Caco-2 (cell line): ENCODE data around the gene VTI1A. TPM values are rescaled to one million over a fixed set of nuclear protein-coding genes. Genes with fewer than 3 reads are reported as not detected.

ENCODE experiments used
- BruUV-seq: library from RNA; stranded (reverse); fragments of 400-500 nt; replicated peaks from 2 replicates; lab custom pipeline; 2021; lab: Mats Ljungman, UMichigan
- CTCF ChIA-PET: fragments of 300-600 bp; sonication (Branson Sonifier 250); formaldehyde crosslinking; loops from one replicate; lab custom pipeline; 2022; ENCODE audit warnings: antibody characterized with exemption; lab: Charles Lee
- POLR2A ChIA-PET: fragments of 300-600 bp; sonication (Branson Sonifier 250); formaldehyde crosslinking; loops from one replicate; lab custom pipeline; 2022; ENCODE audit warnings: antibody characterized with exemption; lab: Charles Lee
- DNase-seq, 2 experiments: peaks; one replicate each; pipeline versions ENCODE4 v3.0.0 to v3.0.0-alpha.2; 2020 to 2022
- H3K27me3 ChIP-seq: replicated peaks from 2 replicates; pipeline ENCODE4 v1.6.0; 2011; ENCODE audit warnings: low read length; ENCODE audit not compliant: control insufficient read depth, insufficient read depth
- H3K36me3 ChIP-seq: 2 replicates; pipeline ENCODE4 v1.5.1; 2011; ENCODE audit warnings: low read length; ENCODE audit not compliant: control insufficient read depth, insufficient read depth
- H3K4me1 ChIP-seq: fragments of 250-450 bp; sonication (Bioruptor Pico); 2 replicates; pipeline ENCODE4 v1.5.1; 2020; ENCODE audit warnings: mild to moderate bottlenecking
- H3K4me3 ChIP-seq: 2 replicates; pipeline ENCODE4 v1.5.1; 2011; ENCODE audit warnings: low read depth, mild to moderate bottlenecking, control low read depth, low read length
- H3K9me3 ChIP-seq: fragments of 250-450 bp; sonication (Bioruptor Pico); 2 replicates; pipeline ENCODE4 v1.5.1; 2020; ENCODE audit warnings: mild to moderate bottlenecking, moderate library complexity
- H3K27ac Mint-ChIP-seq: one replicate; pipeline ENCODE4 v1.8.0; 2022; ENCODE audit warnings: mixed read lengths; ENCODE audit not compliant: unreplicated experiment
- H3K27me3 Mint-ChIP-seq: one replicate; pipeline ENCODE4 v1.8.0; 2022; ENCODE audit warnings: mixed read lengths; ENCODE audit not compliant: insufficient read depth, unreplicated experiment
- H3K36me3 Mint-ChIP-seq: one replicate; pipeline ENCODE4 v1.8.0; 2022; ENCODE audit warnings: mild to moderate bottlenecking, mixed read lengths; ENCODE audit not compliant: insufficient read depth, unreplicated experiment
- H3K4me1 Mint-ChIP-seq: one replicate; pipeline ENCODE4 v1.8.0; 2022; ENCODE audit warnings: low read depth, mixed read lengths; ENCODE audit not compliant: unreplicated experiment
- H3K4me3 Mint-ChIP-seq: one replicate; pipeline ENCODE4 v1.8.0; 2022; ENCODE audit warnings: mild to moderate bottlenecking, moderate library complexity, mixed read lengths; ENCODE audit not compliant: unreplicated experiment
- H3K9me3 Mint-ChIP-seq: one replicate; pipeline ENCODE4 v1.8.0; 2022; ENCODE audit warnings: mixed read lengths; ENCODE audit not compliant: unreplicated experiment
- CTCF ChIP-seq, 2 experiments: fragments of 200-600 bp in 1 of 2; IDR thresholded peaks; 1 replicate in 1 of 2; 2 replicates in 1 of 2; pipeline versions ENCODE4 v1.5.1 to v1.8.0; 2011 to 2022; ENCODE audit warnings: antibody characterized with exemption in 1 of 2, control low read depth in 1 of 2, inconsistent platforms in 1 of 2, low read depth in 1 of 2, low read length in 1 of 2, mild to moderate bottlenecking in 1 of 2, moderate library complexity in 1 of 2; ENCODE audit not compliant: insufficient read depth in 1 of 2, severe bottlenecking in 1 of 2, unreplicated experiment in 1 of 2
- intact Hi-C: fragments of 100-400 bp; cut with micrococcal nuclease; formaldehyde crosslinking; loops from one replicate; pipeline ENCODE4 v1.10.0; 2022; ENCODE audit not compliant: unreplicated experiment
- total RNA-seq: library from RNA; stranded (reverse); gene quantifications from 2 replicates; pipeline ENCODE4 v1.2.3, GENCODE V29; 2022

The VTI1A gene
- total RNA-seq, 1 experiment from 2014 or later, result 45.6 TPM

- POLR2A ChIA-PET, result no interaction called here
- Mint-ChIP-seq H3K36me3 (no peaks in the 10 kb centered on the region), H3K9me3 (no peaks in the 10 kb centered on the region), H3K4me1 (no peaks in the 10 kb centered on the region), H3K4me3 (no peak overlapping the region), H3K27me3 (no peaks in the 10 kb centered on the region), H3K27ac (no peak overlapping the region)
- H3K27me3 ChIP-seq, result no peaks in the 10 kb centered on the region
- H3K36me3 ChIP-seq, result no peaks in the 10 kb centered on the region
- TF ChIP-seq CTCF (IDR thresholded peaks at IDR 0.05; ENCODE audit: insufficient read depth in 1 of 2, low read depth in 1 of 2, low read length in 1 of 2, severe bottlenecking in 1 of 2, unreplicated experiment in 1 of 2), result no peak
- intact Hi-C loops, result no loop called here
- CTCF ChIA-PET, result no interaction called here
- H3K9me3 ChIP-seq, result no peaks in the 10 kb centered on the region
- BruUV-seq, result no TSS peak
- H3K4me3 ChIP-seq, result no peak overlapping the region
- no peak for DNase-seq
- H3K4me1 ChIP-seq, result no peaks in the 10 kb centered on the region
Observed at GRCh38 chr10:112644265-112644645, 197.2 kb downstream of the VTI1A start.

GRCh38 chr10:112649006-112649821, 202.2 kb downstream of the VTI1A start:
- ChIA-PET CTCF (no interaction called here), POLR2A (no interaction called here)
- intact Hi-C loops, result no loop called here
- H3K27me3 ChIP-seq, result no peaks in the 10 kb centered on the region
- Mint-ChIP-seq H3K9me3 (no peaks in the 10 kb centered on the region), H3K4me1 (no peaks in the 10 kb centered on the region), H3K27me3 (no peaks in the 10 kb centered on the region), H3K4me3 (no peak overlapping the region), H3K36me3 (no peaks in the 10 kb centered on the region), H3K27ac (no peak overlapping the region)
- H3K9me3 ChIP-seq, result no peaks in the 10 kb centered on the region
- TF ChIP-seq CTCF (IDR thresholded peaks at IDR 0.05; ENCODE audit: insufficient read depth in 1 of 2, low read depth in 1 of 2, low read length in 1 of 2, severe bottlenecking in 1 of 2, unreplicated experiment in 1 of 2), result no peak
- no peak overlapping the region for H3K4me3 ChIP-seq
- DNase-seq, result no peak
- H3K4me1 ChIP-seq, result no peaks in the 10 kb centered on the region
- no peaks in the 10 kb centered on the region for H3K36me3 ChIP-seq
- BruUV-seq, result no TSS peak

- CTCF ChIA-PET, result no interaction called here
- no peaks in the 10 kb centered on the region for H3K4me1 ChIP-seq
- no peaks in the 10 kb centered on the region for H3K9me3 ChIP-seq
- Mint-ChIP-seq H3K4me3 (no peak overlapping the region), H3K9me3 (no peaks in the 10 kb centered on the region), H3K36me3 (no peaks in the 10 kb centered on the region), H3K27me3 (no peaks in the 10 kb centered on the region), H3K4me1 (no peaks in the 10 kb centered on the region), H3K27ac (no peak overlapping the region)
- no peak for TF ChIP-seq CTCF (IDR thresholded peaks at IDR 0.05; ENCODE audit: insufficient read depth in 1 of 2, low read depth in 1 of 2, low read length in 1 of 2, severe bottlenecking in 1 of 2, unreplicated experiment in 1 of 2)
- H3K27me3 ChIP-seq, result no peaks in the 10 kb centered on the region
- POLR2A ChIA-PET, result no interaction called here
- no TSS peak for BruUV-seq
- H3K36me3 ChIP-seq, result no peaks in the 10 kb centered on the region
- intact Hi-C loops, result no loop called here
- no peak overlapping the region for H3K4me3 ChIP-seq
- DNase-seq, result no peak
Observed at GRCh38 chr10:112649822-112650152, 202.8 kb downstream of the VTI1A start.
